Smooth muscle cell (in vitro differentiated cells): ENCODE results near the gene CD9. TPM values are rescaled to one million over a fixed set of nuclear protein-coding genes. Genes with fewer than 3 reads are reported as not detected.

Experiments used
- DNase-seq: peaks from one replicate; lab custom pipeline; 2025; ENCODE audit not compliant: unreplicated experiment; lab: John Stamatoyannopoulos, UW
- H2AFZ ChIP-seq: fragments of 200-600 bp; sonication (generic); 2 replicates; pipeline ENCODE4 v1.6.0; 2016; ENCODE audit warnings: antibody characterized with exemption, low read depth, mild to moderate bottlenecking
- H3F3A ChIP-seq: fragments of 200-600 bp; sonication (generic); 2 replicates; pipeline ENCODE4 v1.6.0; 2017; ENCODE audit warnings: antibody characterized with exemption, low read depth
- H3K27ac ChIP-seq: fragments of 200-600 bp; sonication (generic); 2 replicates; pipeline ENCODE4 v1.5.1; 2016; ENCODE audit warnings: low read depth, mild to moderate bottlenecking
- H3K27me3 ChIP-seq: fragments of 200-600 bp; sonication (generic); 2 replicates; pipeline ENCODE4 v1.6.1; 2016; ENCODE audit warnings: low read depth, mild to moderate bottlenecking
- H3K36me3 ChIP-seq: fragments of 200-600 bp; sonication (generic); 2 replicates; pipeline ENCODE4 v1.5.1; 2016; ENCODE audit warnings: low read depth
- H3K4me1 ChIP-seq: fragments of 200-600 bp; sonication (generic); 2 replicates; pipeline ENCODE4 v1.5.1; 2016; ENCODE audit warnings: low read depth
- H3K4me2 ChIP-seq: fragments of 200-600 bp; sonication (generic); 2 replicates; pipeline ENCODE4 v1.6.0; 2016; ENCODE audit warnings: mild to moderate bottlenecking
- H3K4me3 ChIP-seq: fragments of 200-600 bp; sonication (generic); 2 replicates; pipeline ENCODE4 v1.5.1; 2016; ENCODE audit warnings: mild to moderate bottlenecking
- H3K79me2 ChIP-seq: fragments of 200-600 bp; sonication (generic); 2 replicates; pipeline ENCODE4 v1.6.0; 2016; ENCODE audit warnings: low read depth, mild to moderate bottlenecking
- H3K9ac ChIP-seq: fragments of 200-600 bp; sonication (generic); 2 replicates; pipeline ENCODE4 v1.6.0; 2016; ENCODE audit warnings: low read depth
- H3K9me3 ChIP-seq: fragments of 200-600 bp; sonication (generic); replicated peaks from 2 replicates; pipeline ENCODE4 v1.5.1; 2016; ENCODE audit warnings: low read depth
- H4K20me1 ChIP-seq: fragments of 200-600 bp; sonication (generic); 2 replicates; pipeline ENCODE4 v1.6.0; 2016; ENCODE audit warnings: low read depth
- WGBS: methylation state at CpG from one replicate; pipeline ENCODE4 v1.1.7; 2016; ENCODE audit warnings: low lambda C conversion rate; 5-methylcytosine and 5-hydroxymethylcytosine counted together
- polyA plus RNA-seq: library from polyadenylated mRNA; unstranded; fragments of >200 nt; fragmentation: Nextera tagmentation; extraction: Ambion mirVana; gene quantifications from 2 replicates; pipeline ENCODE4 v1.2.1, GENCODE V29; 2016
- total RNA-seq: library from RNA; depleted of rRNA; stranded (reverse); fragments of >200 nt; gene quantifications from 2 replicates; pipeline ENCODE4 v1.2.3, GENCODE V29; 2014
- TF ChIP-seq, protein P1 (sequence below): fragments of 200-600 bp; sonication (generic); IDR thresholded peaks from 2 replicates; pipeline ENCODE4 v1.5.1; 2017; ENCODE audit warnings: borderline replicate concordance, mild to moderate bottlenecking, antibody characterized with exemption; ENCODE audit not compliant: insufficient read depth, poor library complexity, severe bottlenecking

Gene CD9
- total and polyA plus RNA-seq, 2 experiments from 2014 or later = 144 to 207 TPM

DNA sequence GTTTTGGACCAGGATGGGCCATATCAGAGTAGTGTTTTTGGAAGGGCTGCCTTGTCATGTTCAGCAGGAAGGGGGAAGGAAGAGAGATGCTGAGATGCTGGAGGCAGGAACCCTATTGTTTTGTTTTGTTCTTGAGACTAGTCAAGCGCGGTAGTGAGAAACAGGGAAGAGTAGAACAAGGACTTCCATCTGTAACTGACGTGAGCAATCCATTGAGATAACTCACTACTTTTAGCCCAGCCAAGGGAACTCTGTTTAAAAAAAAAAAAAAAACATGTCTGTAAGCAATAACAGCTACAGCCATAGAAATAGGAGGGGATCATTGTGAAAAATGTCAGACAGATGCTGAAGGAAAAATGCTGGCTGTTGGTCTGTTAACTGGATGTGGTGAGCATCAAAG lies 34.0 kb downstream of the CD9 start:
- peak overlapping the region; percentile 58 for H3K9ac ChIP-seq
- no peaks in the 10 kb centered on the region for H4K20me1 ChIP-seq
- no peak overlapping the region for H2AFZ ChIP-seq
- H3K4me1 ChIP-seq = peaks cover 27% of the 10 kb centered on the region
- H3K9me3 ChIP-seq = no peaks in the 10 kb centered on the region
- peak overlapping the region; percentile 35 for H3K4me2 ChIP-seq
- no peaks in the 10 kb centered on the region for H3K27me3 ChIP-seq
- peak overlapping the region; percentile 68 for H3K27ac ChIP-seq
- peaks cover 15% of the 10 kb centered on the region for H3K79me2 ChIP-seq
- WGBS = 44% methylated on average over 3 of the region's 3 CpGs
- no peak for DNase-seq
- H3K36me3 ChIP-seq = peaks cover 5% of the 10 kb centered on the region
- no peak overlapping the region for H3K4me3 ChIP-seq
- peaks cover 6% of the 10 kb centered on the region for H3F3A ChIP-seq
- TF ChIP-seq, protein P1, sequence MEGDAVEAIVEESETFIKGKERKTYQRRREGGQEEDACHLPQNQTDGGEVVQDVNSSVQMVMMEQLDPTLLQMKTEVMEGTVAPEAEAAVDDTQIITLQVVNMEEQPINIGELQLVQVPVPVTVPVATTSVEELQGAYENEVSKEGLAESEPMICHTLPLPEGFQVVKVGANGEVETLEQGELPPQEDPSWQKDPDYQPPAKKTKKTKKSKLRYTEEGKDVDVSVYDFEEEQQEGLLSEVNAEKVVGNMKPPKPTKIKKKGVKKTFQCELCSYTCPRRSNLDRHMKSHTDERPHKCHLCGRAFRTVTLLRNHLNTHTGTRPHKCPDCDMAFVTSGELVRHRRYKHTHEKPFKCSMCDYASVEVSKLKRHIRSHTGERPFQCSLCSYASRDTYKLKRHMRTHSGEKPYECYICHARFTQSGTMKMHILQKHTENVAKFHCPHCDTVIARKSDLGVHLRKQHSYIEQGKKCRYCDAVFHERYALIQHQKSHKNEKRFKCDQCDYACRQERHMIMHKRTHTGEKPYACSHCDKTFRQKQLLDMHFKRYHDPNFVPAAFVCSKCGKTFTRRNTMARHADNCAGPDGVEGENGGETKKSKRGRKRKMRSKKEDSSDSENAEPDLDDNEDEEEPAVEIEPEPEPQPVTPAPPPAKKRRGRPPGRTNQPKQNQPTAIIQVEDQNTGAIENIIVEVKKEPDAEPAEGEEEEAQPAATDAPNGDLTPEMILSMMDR = no peak

DNA sequence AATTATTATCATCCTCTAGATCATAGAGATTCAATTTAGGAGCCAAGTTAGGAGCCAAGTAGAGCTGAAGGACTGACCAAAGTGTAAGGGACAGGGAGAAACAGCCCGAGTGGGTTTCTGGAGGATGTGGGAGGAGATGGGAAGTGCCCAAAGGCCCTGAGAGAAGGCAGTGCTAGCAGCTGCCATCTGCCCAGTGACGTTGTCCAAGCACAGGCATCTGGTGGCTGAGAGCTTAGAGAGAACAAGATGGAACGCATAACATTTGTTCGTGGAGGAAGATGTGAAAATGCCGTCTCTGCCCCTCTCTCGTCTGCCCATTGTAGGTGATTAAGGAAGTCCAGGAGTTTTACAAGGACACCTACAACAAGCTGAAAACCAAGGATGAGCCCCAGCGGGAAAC lies 34.7 kb downstream of the CD9 start:
- Histone ChIP-seq H3F3A (peaks cover 6% of the 10 kb centered on the region), H3K9ac (peak overlapping the region; percentile 0), H3K27ac (peak overlapping the region; percentile 68), H2AFZ (no peak overlapping the region), H3K4me3 (no peak overlapping the region), H3K4me2 (no peak overlapping the region), H3K27me3 (no peaks in the 10 kb centered on the region), H3K9me3 (no peaks in the 10 kb centered on the region), H3K79me2 (peaks cover 15% of the 10 kb centered on the region), H4K20me1 (no peaks in the 10 kb centered on the region), H3K36me3 (peaks cover 5% of the 10 kb centered on the region), H3K4me1 (peaks cover 24% of the 10 kb centered on the region)
- 42% methylated on average over 7 of the region's 7 CpGs for WGBS
- TF ChIP-seq, protein P1 = no peak
- no peak for DNase-seq

DNA sequence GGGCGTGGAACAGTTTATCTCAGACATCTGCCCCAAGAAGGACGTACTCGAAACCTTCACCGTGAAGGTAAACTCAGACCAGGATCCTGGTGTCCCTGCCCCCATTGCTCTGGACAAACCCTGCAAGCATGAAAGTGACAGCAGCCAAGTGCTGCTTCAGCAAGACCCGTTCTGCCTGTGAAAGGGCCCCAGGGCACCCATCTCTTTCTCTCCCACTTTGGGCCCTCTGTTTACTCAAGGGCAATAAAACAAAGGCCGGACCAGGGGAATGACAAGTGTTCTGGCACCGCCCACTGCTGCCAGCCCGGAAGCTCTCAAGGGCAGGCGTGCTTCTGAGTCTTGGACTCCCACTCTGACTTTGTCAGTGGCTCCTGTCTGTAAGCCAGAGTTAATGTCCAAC lies 35.3 kb downstream of the CD9 start:
- no peaks in the 10 kb centered on the region for H3K27me3 ChIP-seq
- no peaks in the 10 kb centered on the region for H4K20me1 ChIP-seq
- H3K4me1 ChIP-seq = peaks cover 18% of the 10 kb centered on the region
- no peak overlapping the region for H3K4me3 ChIP-seq
- H3K9me3 ChIP-seq = no peaks in the 10 kb centered on the region
- no peak overlapping the region for H2AFZ ChIP-seq
- H3K36me3 ChIP-seq = peaks cover 5% of the 10 kb centered on the region
- TF ChIP-seq, protein P1 = no peak
- peaks cover 1% of the 10 kb centered on the region for H3F3A ChIP-seq
- 54% methylated on average over 9 of the region's 9 CpGs for WGBS
- H3K9ac ChIP-seq = no peak overlapping the region
- H3K4me2 ChIP-seq = no peak overlapping the region
- peaks cover 15% of the 10 kb centered on the region for H3K79me2 ChIP-seq
- H3K27ac ChIP-seq = no peak overlapping the region
- DNase-seq = no peak

DNA sequence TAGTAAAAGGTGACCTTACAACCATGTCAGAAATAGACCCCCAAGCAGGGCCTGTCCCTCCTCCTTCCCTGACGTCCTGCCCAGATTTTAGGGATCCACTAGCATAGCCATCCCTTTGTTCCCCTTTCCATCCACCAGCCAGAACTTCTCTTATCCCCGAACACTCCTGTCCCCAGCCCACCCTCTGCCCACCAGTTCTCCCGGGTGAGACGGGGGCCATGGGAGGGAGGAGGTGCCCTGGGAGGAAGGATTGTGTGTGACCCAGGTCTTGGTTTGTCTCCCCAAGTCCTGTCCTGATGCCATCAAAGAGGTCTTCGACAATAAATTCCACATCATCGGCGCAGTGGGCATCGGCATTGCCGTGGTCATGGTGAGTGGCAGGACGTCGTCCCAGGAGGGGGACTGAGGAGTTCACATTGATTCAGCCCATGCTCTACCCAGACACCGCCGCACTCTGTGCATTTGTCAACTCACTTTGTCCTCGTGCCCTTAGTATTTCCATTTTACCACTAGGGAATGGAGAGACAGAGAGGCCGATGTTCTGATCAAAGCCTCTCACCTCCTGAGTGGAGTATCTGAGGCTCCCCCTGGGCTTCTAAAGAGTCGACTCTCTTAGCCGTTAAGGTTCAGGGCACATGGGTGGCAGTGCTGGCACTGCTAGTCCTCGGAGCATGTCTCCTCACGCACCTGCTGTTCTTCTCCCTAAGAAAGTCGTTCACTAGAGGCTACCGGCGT lies 35.9 kb downstream of the CD9 start:
- Histone ChIP-seq H3K4me3 (no peak overlapping the region), H4K20me1 (no peaks in the 10 kb centered on the region), H3F3A (no peaks in the 10 kb centered on the region), H3K36me3 (peaks cover 5% of the 10 kb centered on the region), H3K27ac (no peak overlapping the region), H3K9ac (no peak overlapping the region), H3K4me1 (peaks cover 14% of the 10 kb centered on the region), H2AFZ (no peak overlapping the region), H3K4me2 (no peak overlapping the region), H3K27me3 (no peaks in the 10 kb centered on the region), H3K79me2 (peaks cover 15% of the 10 kb centered on the region), H3K9me3 (no peaks in the 10 kb centered on the region)
- 98% methylated on average over 22 of the region's 22 CpGs for WGBS
- TF ChIP-seq, protein P1 = no peak
- DNase-seq = no peak
